Non-pigmented ciliary epithelial cell (primary cell): ENCODE data around the gene CALML6.

Experiments
- DNase-seq: peaks from one replicate; pipeline ENCODE4 v3.0.0-alpha.2; 2010; ENCODE audit warnings: low read depth

Gene CALML6

DNA sequence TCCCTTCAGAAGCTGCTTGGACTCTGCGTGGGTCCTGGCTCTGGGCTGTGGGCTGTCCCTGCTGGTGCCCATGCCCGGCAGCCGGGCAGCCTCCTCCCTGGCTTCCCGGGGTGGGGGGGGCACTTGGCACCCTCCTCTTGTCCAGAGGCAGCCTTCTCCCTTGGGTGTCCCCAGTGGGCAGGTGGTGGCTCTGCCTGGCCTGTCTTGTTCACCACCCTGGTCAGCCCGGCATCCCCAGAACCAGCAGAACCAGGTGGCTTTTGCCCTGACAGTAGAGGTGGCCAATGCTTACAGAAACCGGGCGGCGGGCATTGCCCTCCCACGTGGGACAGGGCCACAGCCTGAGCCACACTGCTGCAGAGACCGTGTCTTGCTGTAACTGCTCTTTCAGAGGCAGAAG is 50.5 kb downstream of the CALML6 start:
- no peak for DNase-seq

DNA sequence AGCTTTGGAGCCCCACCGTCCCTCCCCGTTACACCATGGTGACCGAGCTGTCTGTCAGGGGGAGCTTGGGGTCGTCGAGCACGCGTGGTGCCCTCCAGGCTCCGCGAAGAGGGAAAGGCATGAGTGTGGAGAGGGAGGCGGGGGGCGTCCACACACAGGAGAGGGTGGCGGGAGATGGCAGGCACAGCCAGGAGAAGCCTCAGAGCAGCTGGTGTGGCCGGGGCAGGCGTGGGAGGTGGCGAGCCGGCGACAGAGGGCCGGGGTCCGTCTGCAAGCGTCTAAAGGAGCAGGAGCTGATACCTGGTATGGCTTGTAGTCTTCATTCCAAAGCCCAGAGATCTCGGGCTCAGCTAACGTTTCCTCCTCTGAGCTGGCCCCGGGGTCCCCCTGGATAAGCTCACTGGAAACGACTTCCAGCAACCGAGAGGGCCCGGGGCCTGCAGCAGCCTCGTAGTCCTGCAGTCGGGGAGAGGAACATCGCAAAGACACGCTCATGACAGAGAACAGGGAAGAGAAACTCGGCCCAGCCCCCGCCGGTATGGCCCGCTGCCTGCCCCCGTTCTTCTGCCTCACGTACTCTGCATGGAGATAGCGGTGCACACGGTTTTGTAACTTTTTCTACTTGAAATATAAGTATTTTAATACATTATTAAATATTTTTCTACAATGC is 51.1 kb downstream of the CALML6 start:
- DNase-seq, result no peak
